ENCODE data around the gene DNAJB2.

DNAJB2 gene

DNA sequence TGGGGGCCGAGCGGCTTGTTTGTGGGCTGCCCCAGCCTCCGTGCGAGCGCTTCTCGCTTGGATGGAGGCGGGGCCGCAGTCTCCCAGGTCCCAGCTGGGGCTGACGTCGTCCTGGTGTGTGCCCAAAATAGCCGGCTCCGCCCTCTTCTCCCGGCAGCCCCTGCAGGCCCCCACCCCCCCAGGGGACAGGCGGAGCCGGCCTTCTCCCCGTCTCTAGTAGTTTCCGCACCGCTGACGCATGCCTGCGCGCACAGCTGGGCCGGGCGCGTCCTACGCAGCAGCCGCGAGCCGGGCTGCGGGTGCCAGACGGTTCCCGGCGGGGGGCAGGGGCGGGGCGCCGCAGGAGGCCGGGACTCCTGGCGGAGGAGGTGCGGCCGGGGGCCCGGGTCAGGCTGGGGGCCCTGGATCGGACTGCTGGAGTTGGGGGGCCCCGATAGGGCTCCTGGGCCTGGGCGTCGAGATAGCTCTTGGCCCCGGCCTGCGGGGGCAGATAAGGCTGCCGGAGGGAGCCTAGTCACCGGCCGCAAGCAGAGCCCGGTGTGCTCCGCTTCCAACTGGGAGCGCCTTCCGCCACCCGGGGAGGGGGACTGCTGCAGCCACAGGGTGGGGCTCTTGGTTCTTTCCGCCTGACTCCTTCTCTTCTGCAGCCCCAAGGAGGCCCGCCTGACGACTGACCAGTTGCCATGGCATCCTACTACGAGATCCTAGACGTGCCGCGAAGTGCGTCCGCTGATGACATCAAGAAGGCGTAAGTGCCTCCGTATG lies at the start of gene DNAJB2:
DNAJB2 (plus strand) TSS at position 216 of the 765 bp plus-strand sequence; CDS start at position 684, 468 bp downstream.
- peak; percentile 98 for DNase-seq (ENCODE audit: extremely low read depth, insufficient read length)
- TF ChIP-seq, protein P1, sequence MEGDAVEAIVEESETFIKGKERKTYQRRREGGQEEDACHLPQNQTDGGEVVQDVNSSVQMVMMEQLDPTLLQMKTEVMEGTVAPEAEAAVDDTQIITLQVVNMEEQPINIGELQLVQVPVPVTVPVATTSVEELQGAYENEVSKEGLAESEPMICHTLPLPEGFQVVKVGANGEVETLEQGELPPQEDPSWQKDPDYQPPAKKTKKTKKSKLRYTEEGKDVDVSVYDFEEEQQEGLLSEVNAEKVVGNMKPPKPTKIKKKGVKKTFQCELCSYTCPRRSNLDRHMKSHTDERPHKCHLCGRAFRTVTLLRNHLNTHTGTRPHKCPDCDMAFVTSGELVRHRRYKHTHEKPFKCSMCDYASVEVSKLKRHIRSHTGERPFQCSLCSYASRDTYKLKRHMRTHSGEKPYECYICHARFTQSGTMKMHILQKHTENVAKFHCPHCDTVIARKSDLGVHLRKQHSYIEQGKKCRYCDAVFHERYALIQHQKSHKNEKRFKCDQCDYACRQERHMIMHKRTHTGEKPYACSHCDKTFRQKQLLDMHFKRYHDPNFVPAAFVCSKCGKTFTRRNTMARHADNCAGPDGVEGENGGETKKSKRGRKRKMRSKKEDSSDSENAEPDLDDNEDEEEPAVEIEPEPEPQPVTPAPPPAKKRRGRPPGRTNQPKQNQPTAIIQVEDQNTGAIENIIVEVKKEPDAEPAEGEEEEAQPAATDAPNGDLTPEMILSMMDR (IDR thresholded peaks at IDR 0.05; ENCODE audit: insufficient read depth, low read length, poor library complexity, severe bottlenecking), result peak; percentile 29

DNA sequence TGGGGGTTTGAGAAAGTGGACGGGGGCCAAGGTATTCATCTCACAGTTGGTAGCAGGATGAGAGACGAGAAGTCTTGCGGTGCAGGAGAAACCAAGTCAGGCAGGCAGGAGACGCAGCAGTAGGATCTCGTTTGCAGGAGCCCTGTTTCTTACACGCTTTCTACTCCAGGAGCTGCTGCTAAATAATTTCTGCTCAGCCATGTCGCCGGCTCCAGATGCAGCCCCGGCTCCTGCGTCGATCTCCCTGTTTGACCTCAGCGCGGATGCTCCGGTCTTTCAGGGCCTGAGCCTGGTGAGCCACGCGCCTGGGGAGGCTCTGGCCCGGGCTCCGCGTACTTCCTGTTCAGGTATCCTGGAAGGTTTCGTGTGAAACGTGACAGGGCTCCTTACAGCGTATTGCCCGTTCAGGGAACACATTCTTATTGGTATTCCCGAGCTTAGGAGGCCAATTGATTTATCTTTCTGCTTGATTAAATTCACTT lies 49.1 kb upstream of the DNAJB2 start:
- Histone ChIP-seq H3K27me3 (replicated peaks; ENCODE audit: control insufficient read depth, insufficient read depth, low read length) (no peaks in the 10 kb centered on the region), H3K36me3 (ENCODE audit: control insufficient read depth, insufficient read depth, low read length) (peaks cover 20% of the 10 kb centered on the region), H3K4me3 (replicated peaks; ENCODE audit: low read depth, low read length) (peak overlapping the region; percentile 92)
- DNase-seq (ENCODE audit: extremely low read depth, insufficient read length), result peak; percentile 68
- TF ChIP-seq, protein P1 (IDR thresholded peaks at IDR 0.05; ENCODE audit: insufficient read depth, low read length, poor library complexity, severe bottlenecking), result no peak

More for the DNA sequence above, at the start of gene DNAJB2:
- H3K4me3 ChIP-seq (replicated peaks; ENCODE audit: low read depth, low read length), result peak within 1 kb of the TSS; percentile 64
- peaks cover 14% of the 10 kb centered on the region for H3K36me3 ChIP-seq (ENCODE audit: control insufficient read depth, insufficient read depth, low read length)
- no peaks in the 10 kb centered on the region for H3K27me3 ChIP-seq (replicated peaks; ENCODE audit: control insufficient read depth, insufficient read depth, low read length)

- Histone ChIP-seq H3K36me3 (ENCODE audit: control insufficient read depth, insufficient read depth, low read length) (peaks cover 28% of the 10 kb centered on the region), H3K4me3 (replicated peaks; ENCODE audit: low read depth, low read length) (no peak overlapping the region), H3K27me3 (replicated peaks; ENCODE audit: control insufficient read depth, insufficient read depth, low read length) (no peaks in the 10 kb centered on the region)
- DNase-seq (ENCODE audit: extremely low read depth, insufficient read length), result no peak
- TF ChIP-seq, protein P1 (IDR thresholded peaks at IDR 0.05; ENCODE audit: insufficient read depth, low read length, poor library complexity, severe bottlenecking), result no peak
Measured at GRCh38 chr2:219234331-219234730, 44.8 kb upstream of the DNAJB2 start.

DNA sequence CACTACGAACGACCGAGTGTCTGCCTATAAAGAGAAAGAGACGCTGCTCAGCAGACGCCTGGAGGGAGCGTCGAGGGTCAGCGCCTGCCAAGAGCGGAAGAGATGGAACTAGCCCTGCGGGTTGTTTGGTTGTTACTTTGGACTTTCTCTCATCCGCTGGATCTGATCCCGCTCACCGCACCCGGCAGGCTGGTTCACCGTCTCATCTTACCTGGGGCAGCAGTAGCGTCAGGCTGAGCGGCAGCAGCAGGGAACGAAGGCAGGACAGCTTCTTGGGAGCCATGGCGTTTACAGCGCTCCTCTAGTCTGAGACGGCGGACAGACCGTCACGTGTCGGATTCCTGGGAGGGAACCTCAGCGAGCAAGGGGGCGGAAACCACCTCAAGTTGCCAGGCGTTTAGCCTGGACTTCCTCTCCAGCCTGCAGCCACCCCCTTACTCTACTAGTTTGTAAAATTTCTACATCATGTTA lies 35.8 kb upstream of the DNAJB2 start:
- no peak for DNase-seq (ENCODE audit: extremely low read depth, insufficient read length)
- TF ChIP-seq, protein P1 (IDR thresholded peaks at IDR 0.05; ENCODE audit: insufficient read depth, low read length, poor library complexity, severe bottlenecking), result no peak
- H3K36me3 ChIP-seq (ENCODE audit: control insufficient read depth, insufficient read depth, low read length), result peaks cover 7% of the 10 kb centered on the region
- no peak overlapping the region for H3K4me3 ChIP-seq (replicated peaks; ENCODE audit: low read depth, low read length)
- H3K27me3 ChIP-seq (replicated peaks; ENCODE audit: control insufficient read depth, insufficient read depth, low read length), result no peaks in the 10 kb centered on the region

GRCh38 chr2:219244789-219245147 lies 34.4 kb upstream of the DNAJB2 start:
- H3K27me3 ChIP-seq (replicated peaks; ENCODE audit: control insufficient read depth, insufficient read depth, low read length), result no peaks in the 10 kb centered on the region
- no peak for DNase-seq (ENCODE audit: extremely low read depth, insufficient read length)
- peak overlapping the region; percentile 82 for H3K4me3 ChIP-seq (replicated peaks; ENCODE audit: low read depth, low read length)
- TF ChIP-seq, protein P1 (IDR thresholded peaks at IDR 0.05; ENCODE audit: insufficient read depth, low read length, poor library complexity, severe bottlenecking), result no peak
- H3K36me3 ChIP-seq (ENCODE audit: control insufficient read depth, insufficient read depth, low read length), result peaks cover 7% of the 10 kb centered on the region

Data from GM06990 (cell line).